ENCODE results near the gene OXNAD1.

Gene OXNAD1

DNA sequence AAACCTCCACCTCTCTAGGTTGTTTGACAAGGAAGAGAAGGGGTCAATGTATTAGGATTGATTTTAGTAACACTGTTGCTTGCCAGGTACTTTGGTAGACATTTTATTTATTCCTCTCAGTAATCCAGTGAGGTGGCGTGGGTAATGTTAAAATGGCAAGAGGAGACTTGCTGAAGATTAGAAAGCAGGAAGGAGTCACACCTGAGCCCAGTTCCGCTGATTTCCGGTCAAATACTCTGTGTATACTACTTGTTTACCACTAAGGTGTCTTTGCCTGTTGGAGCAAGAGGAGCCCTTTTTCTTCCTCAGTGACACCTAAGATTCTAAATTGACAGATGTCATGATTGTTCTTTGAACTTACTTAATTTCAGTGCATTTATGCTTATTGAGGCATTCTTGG is 1.7 kb downstream of the OXNAD1 start:
- peaks cover 23% of the 10 kb centered on the region for H3K4me1 Mint-ChIP-seq
- H3K9me3 Mint-ChIP-seq = no peaks in the 10 kb centered on the region
- H3K27ac Mint-ChIP-seq = peak overlapping the region in 1 of 3 experiments; percentile 29
- no peaks in the 10 kb centered on the region for H3K27me3 Mint-ChIP-seq (ENCODE audit: low read depth)
- H3K4me3 Mint-ChIP-seq = peak overlapping the region; percentile 56 to 74 (median 67)
- H3K36me3 Mint-ChIP-seq (ENCODE audit: low read depth) = peaks cover 15% of the 10 kb centered on the region
- TF ChIP-seq CTCF (IDR thresholded peaks at IDR 0.05; ENCODE audit: unreplicated experiment in 3 of 3) = no peak

DNA sequence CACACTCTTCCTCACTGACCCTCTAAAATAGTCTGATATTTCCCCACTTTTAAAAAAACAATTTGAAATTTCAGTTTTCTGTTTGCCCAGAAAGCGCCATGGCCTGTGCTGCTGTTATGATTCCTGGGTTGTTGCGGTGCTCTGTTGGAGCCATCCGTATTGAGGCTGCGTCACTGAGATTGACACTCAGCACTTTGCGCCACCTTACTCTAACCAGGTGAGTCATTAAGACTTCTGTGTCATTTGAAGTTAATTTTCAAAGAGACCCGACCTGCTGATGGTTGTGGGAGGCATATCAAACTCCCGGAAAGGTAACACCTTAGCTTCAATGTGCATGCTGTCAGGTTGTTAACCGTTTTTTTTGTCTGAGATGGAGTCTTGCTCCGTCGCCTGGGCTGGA is 5.8 kb downstream of the OXNAD1 start:
- no peak overlapping the region for H3K27ac Mint-ChIP-seq
- no peak overlapping the region for H3K4me3 Mint-ChIP-seq
- peaks cover 13% of the 10 kb centered on the region for H3K4me1 Mint-ChIP-seq
- TF ChIP-seq CTCF (IDR thresholded peaks at IDR 0.05; ENCODE audit: unreplicated experiment in 3 of 3) = no peak
- peaks cover 26% of the 10 kb centered on the region for H3K36me3 Mint-ChIP-seq (ENCODE audit: low read depth)
- H3K9me3 Mint-ChIP-seq = no peaks in the 10 kb centered on the region
- H3K27me3 Mint-ChIP-seq (ENCODE audit: low read depth) = no peaks in the 10 kb centered on the region

DNA sequence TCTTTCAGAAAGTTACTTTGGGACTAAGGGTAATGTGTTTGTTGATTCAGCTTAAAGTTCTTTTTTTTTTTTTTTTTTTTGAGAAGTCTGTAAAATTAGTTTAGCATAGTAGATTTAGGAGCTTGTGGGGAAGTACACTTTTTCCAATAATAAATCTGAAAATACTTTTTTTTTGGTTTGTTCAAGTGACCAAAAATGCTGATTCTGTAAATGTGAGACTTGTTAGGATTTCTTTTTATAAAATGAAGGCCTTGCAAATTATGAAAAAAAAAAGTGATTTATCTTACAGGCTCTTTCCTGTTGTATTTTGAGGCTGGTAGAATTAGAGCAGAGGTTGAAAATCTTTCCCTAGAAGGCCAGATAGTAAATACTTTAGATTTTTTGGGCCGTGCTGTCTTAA is 7.6 kb downstream of the OXNAD1 start:
- Mint-ChIP-seq H3K36me3 (ENCODE audit: low read depth) (peaks cover 27% of the 10 kb centered on the region), H3K4me3 (no peak overlapping the region), H3K9me3 (no peaks in the 10 kb centered on the region), H3K4me1 (peaks cover 5% of the 10 kb centered on the region), H3K27me3 (ENCODE audit: low read depth) (no peaks in the 10 kb centered on the region), H3K27ac (no peak overlapping the region)
- no peak for TF ChIP-seq CTCF (IDR thresholded peaks at IDR 0.05; ENCODE audit: unreplicated experiment in 3 of 3)

- Mint-ChIP-seq H3K27ac (no peak overlapping the region), H3K9me3 (no peaks in the 10 kb centered on the region), H3K4me3 (no peak overlapping the region), H3K4me1 (peaks cover 6% of the 10 kb centered on the region), H3K27me3 (ENCODE audit: low read depth) (no peaks in the 10 kb centered on the region), H3K36me3 (ENCODE audit: low read depth) (peaks cover 30% of the 10 kb centered on the region)
- no peak for TF ChIP-seq CTCF (IDR thresholded peaks at IDR 0.05; ENCODE audit: unreplicated experiment in 3 of 3)
Measured at GRCh38 chr3:16273867-16274266, 8.9 kb downstream of the OXNAD1 start.

DNA sequence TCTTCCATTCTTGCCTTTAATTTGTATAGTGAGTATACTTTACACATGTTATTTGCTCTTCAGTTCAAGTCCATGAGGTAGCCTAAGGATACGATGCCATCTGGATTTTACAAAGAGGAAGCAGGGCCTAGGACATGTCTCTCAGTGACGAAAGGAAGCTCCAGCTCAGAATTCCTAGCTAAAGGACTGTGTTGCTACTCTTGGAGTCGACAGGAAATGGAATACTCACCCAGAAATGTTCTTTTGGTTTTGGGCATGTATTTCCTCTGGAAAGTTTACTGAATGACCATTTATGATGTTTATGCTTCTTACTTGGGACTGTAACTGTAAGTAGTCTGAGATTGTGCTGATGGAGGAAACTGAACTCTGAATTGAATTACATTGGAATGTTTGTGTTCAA is 12.5 kb downstream of the OXNAD1 start:
- TF ChIP-seq CTCF (IDR thresholded peaks at IDR 0.05; ENCODE audit: unreplicated experiment in 3 of 3) = no peak
- H3K9me3 Mint-ChIP-seq = no peaks in the 10 kb centered on the region
- no peak overlapping the region for H3K27ac Mint-ChIP-seq
- H3K4me3 Mint-ChIP-seq = no peak overlapping the region
- no peaks in the 10 kb centered on the region for H3K27me3 Mint-ChIP-seq (ENCODE audit: low read depth)
- H3K36me3 Mint-ChIP-seq (ENCODE audit: low read depth) = peaks cover 14% of the 10 kb centered on the region
- H3K4me1 Mint-ChIP-seq = peaks cover 6% of the 10 kb centered on the region

DNA sequence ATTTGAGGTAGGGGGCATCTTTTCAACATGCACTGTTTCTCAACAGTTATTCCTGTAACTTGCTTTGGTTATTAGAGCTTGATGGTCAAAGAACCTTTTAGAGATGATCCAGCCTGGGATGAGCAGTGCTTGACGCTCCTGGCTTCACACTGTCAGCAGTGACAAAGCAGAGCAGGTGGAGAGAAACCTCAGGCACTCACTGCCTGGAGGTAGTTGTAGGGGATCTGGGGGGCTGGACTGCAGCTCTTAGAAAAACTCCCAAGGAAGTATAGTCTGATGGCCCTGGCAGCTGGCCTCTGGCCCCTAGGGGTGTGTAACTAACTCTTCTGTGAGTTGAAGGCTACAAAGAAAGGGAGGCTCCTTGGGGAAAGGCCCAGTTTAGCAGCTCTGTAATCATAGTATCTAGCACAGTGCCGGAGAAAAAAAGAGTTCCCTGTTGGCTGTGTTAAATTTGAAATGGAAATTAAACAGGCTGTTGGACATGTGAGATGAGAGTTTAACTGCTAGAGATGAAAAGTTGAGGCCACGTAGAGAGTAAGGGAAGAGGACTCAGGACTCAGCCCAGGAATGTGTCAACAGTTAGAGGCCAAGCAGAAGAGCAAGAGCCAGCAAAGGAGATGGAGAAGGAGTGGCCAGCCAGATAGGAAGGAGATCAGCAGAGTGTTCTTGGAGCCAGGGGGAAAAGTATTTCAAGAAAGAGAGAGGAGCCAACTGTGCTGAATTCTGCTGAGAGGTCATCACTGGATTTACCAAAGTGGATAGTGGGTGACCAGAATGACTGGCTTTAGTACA is 14.2 kb downstream of the OXNAD1 start:
- Mint-ChIP-seq H3K4me1 (peaks cover 6% of the 10 kb centered on the region), H3K4me3 (no peak overlapping the region), H3K27me3 (ENCODE audit: low read depth) (no peaks in the 10 kb centered on the region), H3K9me3 (no peaks in the 10 kb centered on the region), H3K27ac (no peak overlapping the region), H3K36me3 (ENCODE audit: low read depth) (peaks cover 13% of the 10 kb centered on the region)
- TF ChIP-seq CTCF (IDR thresholded peaks at IDR 0.05; ENCODE audit: unreplicated experiment in 3 of 3) = no peak
